ENCODE data around the gene PATE4.
"Not testable (repeated sequence)": the region's sequence is repeated elsewhere in the genome, so short reads cannot be mapped to it uniquely, and the experiment has no call there.

Gene PATE4

GRCh38 chr11:125833016-125833415 is at the start of gene PATE4:
TSS of gene PATE4 (plus strand) at chr11:125833316. CDS start at chr11:125833360, 44 bp downstream.
- DNase-seq (ENCODE audit: low spot score), result no peak

GRCh38 chr11:125784678-125785077 is 48.4 kb upstream of the PATE4 start:
- DNase-seq (ENCODE audit: low spot score), result no peak

GRCh38 chr11:125787827-125788226 is 45.3 kb upstream of the PATE4 start, which contains the start of gene PATE3:
TSS of gene PATE3 (plus strand) at chr11:125788127. CDS start at chr11:125788152, 25 bp downstream.
- DNase-seq (ENCODE audit: low spot score), result no peak

GRCh38 chr11:125790825-125791224 is 42.3 kb upstream of the PATE4 start:
- DNase-seq (ENCODE audit: low spot score), result no peak

GRCh38 chr11:125797641-125798040 is 35.5 kb upstream of the PATE4 start:
- DNase-seq (ENCODE audit: low spot score), result no peak

GRCh38 chr11:125799808-125800207 is 33.3 kb upstream of the PATE4 start:
- DNase-seq (ENCODE audit: low spot score), result no peak

GRCh38 chr11:125802387-125802786 is 30.7 kb upstream of the PATE4 start:
- no peak for DNase-seq (ENCODE audit: low spot score)

GRCh38 chr11:125807909-125808308 is 25.2 kb upstream of the PATE4 start:
- no peak for DNase-seq (ENCODE audit: low spot score)

- DNase-seq (ENCODE audit: low spot score), result no peak
These were observed 2.6 kb downstream of the PATE4 start for GRCh38 chr11:125835748-125836147.

- DNase-seq (ENCODE audit: low spot score), result no peak
These were observed 9.3 kb downstream of the PATE4 start for GRCh38 chr11:125842321-125842948.

GRCh38 chr11:125846188-125846587 is 13.1 kb downstream of the PATE4 start:
- DNase-seq (ENCODE audit: low spot score), result no peak

GRCh38 chr11:125857670-125858069 is 24.6 kb downstream of the PATE4 start:
- DNase-seq (ENCODE audit: low spot score), result not testable (repeated sequence)

GRCh38 chr11:125862786-125863185 is 29.7 kb downstream of the PATE4 start:
- DNase-seq (ENCODE audit: low spot score), result not testable (repeated sequence)

- DNase-seq (ENCODE audit: low spot score), result not testable (repeated sequence)
These were observed 32.2 kb downstream of the PATE4 start for GRCh38 chr11:125865354-125865753.

- no peak for DNase-seq (ENCODE audit: low spot score)
These were observed 36.4 kb downstream of the PATE4 start for GRCh38 chr11:125869521-125869920.

GRCh38 chr11:125871391-125872137 is 38.4 kb downstream of the PATE4 start:
- no peak for DNase-seq (ENCODE audit: low spot score)

GRCh38 chr11:125872138-125872491 is 39.0 kb downstream of the PATE4 start:
- DNase-seq (ENCODE audit: low spot score), result no peak

- DNase-seq (ENCODE audit: low spot score), result no peak
These were observed 40.9 kb downstream of the PATE4 start for GRCh38 chr11:125873881-125874555.

GRCh38 chr11:125874556-125875124 is 41.5 kb downstream of the PATE4 start:
- DNase-seq (ENCODE audit: low spot score), result peak; percentile 49

- no peak for DNase-seq (ENCODE audit: low spot score)
These were observed 48.2 kb downstream of the PATE4 start for GRCh38 chr11:125881291-125881690.

- DNase-seq (ENCODE audit: low spot score), result no peak
These were observed 50.3 kb downstream of the PATE4 start for GRCh38 chr11:125883375-125883774.

GRCh38 chr11:125886997-125887372 is 53.9 kb downstream of the PATE4 start:
- DNase-seq (ENCODE audit: low spot score), result peak; percentile 20

All from CD4-positive, alpha-beta T cell treated with Interleukin-15 for 4 hours (primary cell).